Tibial nerve (tissue), 4 donors: ENCODE data around the gene SDSL. TPM values are rescaled to one million over a fixed set of nuclear protein-coding genes. Genes with fewer than 3 reads are reported as not detected.

Experiments used
- DNase-seq, 2 donors: peaks; one replicate each; pipeline ENCODE4 v3.0.0-alpha.2; 2019; ENCODE audit warnings: low spot score in 2 of 2
- H3K27ac ChIP-seq, 4 donors: fragments of 200-600 bp; sonication (generic) in 3 of 4; one replicate each; pipeline ENCODE4 v1.5.1; 2017 to 2019; ENCODE audit warnings: mild to moderate bottlenecking in 1 of 4
- H3K27me3 ChIP-seq, 2 donors: fragments of 200-600 bp; sonication (generic) in 1 of 2; one replicate each; pipeline versions ENCODE4 v1.5.1 to v1.6.0; 2017 to 2019
- H3K36me3 ChIP-seq, 3 donors: fragments of 200-600 bp; sonication (generic); one replicate each; pipeline ENCODE4 v1.5.1; 2018 to 2019
- H3K4me1 ChIP-seq, 4 donors: fragments of 200-600 bp; sonication (generic) in 3 of 4; one replicate each; pipeline ENCODE4 v1.5.1; 2017 to 2019
- H3K4me3 ChIP-seq, 4 donors: fragments of 200-600 bp; sonication (generic) in 3 of 4; one replicate each; pipeline ENCODE4 v1.5.1; 2017 to 2019; ENCODE audit warnings: mild to moderate bottlenecking in 1 of 4, moderate library complexity in 1 of 4
- H3K9me3 ChIP-seq, 4 donors: fragments of 200-600 bp; sonication (generic) in 3 of 4; one replicate each; pipeline ENCODE4 v1.5.1; 2017 to 2019
- EP300 ChIP-seq, 2 donors: sonication (generic); formaldehyde crosslinking; IDR thresholded peaks; one replicate each; pipeline ENCODE4 v1.6.1; 2017; ENCODE audit warnings: antibody characterized with exemption in 2 of 2, mild to moderate bottlenecking in 1 of 2
- POLR2A ChIP-seq, 2 donors: fragments of 450-650 bp; IDR thresholded peaks; one replicate each; pipeline ENCODE4 v1.6.1; 2017; ENCODE audit warnings: antibody characterized with exemption in 2 of 2, mild to moderate bottlenecking in 2 of 2, moderate library complexity in 2 of 2
- WGBS, 2 donors: methylation state at CpG; one replicate each; pipeline ENCODE4 v1.1.5; 2018; 5-methylcytosine and 5-hydroxymethylcytosine counted together
- total RNA-seq, 4 donors: library from RNA; depleted of rRNA; stranded (reverse); fragments of >200 nt; gene quantifications; one replicate each; pipeline ENCODE4 v1.1.0, GENCODE V29; 2016
- TF ChIP-seq, protein P1 (sequence below), 5 experiments: fragments of 200-600 bp in 3 of 5; fragments of 450-650 bp in 2 of 5; sonication (generic) in 3 of 5; IDR thresholded peaks; one replicate each; pipeline ENCODE4 v1.5.1; 2016 to 2019; ENCODE audit warnings: antibody characterized with exemption in 5 of 5, mild to moderate bottlenecking in 3 of 5, moderate library complexity in 2 of 5

Gene SDSL
- total RNA-seq, 4 donors from 2014 or later = 1.9 to 3.0 (median 2.3) TPM

DNA sequence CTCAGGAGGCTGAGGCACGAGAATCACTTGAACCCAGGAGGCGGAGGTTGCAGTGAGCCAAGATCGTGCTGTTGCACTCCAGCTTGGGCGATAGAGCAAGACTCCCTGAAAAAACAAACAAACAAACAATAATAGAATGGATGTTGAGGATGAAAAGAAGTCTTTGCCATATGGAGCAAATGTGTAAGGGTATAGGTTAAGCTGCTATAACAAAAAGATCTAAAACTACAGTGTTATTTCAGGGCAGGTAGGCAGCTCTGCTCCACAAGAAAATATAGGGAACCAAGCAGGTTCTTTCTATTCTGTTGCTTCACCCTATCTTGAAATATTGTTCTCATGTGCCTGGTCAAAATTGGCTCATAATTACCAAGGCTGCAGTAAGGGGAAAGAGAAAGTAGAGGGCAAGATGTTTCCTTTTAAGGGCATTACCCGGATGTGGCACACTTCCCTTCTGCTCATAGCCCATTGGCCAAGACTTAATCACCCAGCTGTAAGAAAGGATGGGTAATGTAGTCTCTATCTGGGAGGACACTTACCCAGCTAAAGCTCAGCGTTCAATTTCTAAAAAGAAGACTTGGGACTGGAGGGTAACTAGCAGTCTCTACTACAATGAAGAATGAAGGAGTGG, 23.5 kb downstream of the SDSL start:
- Histone ChIP-seq H3K36me3 (no peaks in the 10 kb centered on the region), H3K4me1 (no peaks in the 10 kb centered on the region), H3K4me3 (no peak overlapping the region), H3K9me3 (peaks cover 0 to 5% (median 0%) of the 10 kb centered on the region in 4 donors), H3K27me3 (peaks cover 0 to 23% of the 10 kb centered on the region in 2 donors), H3K27ac (no peak overlapping the region)
- no peak for DNase-seq
- 85% methylated on average over 6 of the region's 6 CpGs for WGBS, 2 donors
- TF ChIP-seq POLR2A (IDR thresholded peaks at IDR 0.05) (no peak), EP300 (IDR thresholded peaks at IDR 0.05) (no peak)
- TF ChIP-seq, protein P1, sequence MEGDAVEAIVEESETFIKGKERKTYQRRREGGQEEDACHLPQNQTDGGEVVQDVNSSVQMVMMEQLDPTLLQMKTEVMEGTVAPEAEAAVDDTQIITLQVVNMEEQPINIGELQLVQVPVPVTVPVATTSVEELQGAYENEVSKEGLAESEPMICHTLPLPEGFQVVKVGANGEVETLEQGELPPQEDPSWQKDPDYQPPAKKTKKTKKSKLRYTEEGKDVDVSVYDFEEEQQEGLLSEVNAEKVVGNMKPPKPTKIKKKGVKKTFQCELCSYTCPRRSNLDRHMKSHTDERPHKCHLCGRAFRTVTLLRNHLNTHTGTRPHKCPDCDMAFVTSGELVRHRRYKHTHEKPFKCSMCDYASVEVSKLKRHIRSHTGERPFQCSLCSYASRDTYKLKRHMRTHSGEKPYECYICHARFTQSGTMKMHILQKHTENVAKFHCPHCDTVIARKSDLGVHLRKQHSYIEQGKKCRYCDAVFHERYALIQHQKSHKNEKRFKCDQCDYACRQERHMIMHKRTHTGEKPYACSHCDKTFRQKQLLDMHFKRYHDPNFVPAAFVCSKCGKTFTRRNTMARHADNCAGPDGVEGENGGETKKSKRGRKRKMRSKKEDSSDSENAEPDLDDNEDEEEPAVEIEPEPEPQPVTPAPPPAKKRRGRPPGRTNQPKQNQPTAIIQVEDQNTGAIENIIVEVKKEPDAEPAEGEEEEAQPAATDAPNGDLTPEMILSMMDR (IDR thresholded peaks at IDR 0.05) = no peak

DNA sequence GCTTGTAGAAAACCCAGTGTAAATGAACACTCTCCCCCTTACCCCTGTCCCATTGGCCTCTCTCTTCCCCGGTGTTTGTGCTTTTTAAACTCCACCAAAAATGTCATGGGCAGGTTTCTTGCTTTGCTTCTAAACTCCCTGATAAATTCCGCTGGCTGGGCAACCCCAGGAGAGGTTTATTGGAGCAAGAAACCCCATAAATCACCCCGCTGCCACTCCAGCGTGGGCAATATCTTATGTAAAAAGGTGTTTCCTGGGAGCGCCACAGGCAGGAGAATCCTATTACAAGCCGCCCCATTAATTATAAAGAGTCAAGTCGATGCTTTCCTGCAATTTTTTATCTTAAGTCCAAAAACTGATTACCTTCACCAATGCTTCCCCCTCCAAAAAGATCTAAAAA, 26.7 kb downstream of the SDSL start:
- TF ChIP-seq, protein P1 (IDR thresholded peaks at IDR 0.05) = no peak
- TF ChIP-seq EP300 (IDR thresholded peaks at IDR 0.05) (no peak), POLR2A (IDR thresholded peaks at IDR 0.05) (no peak)
- no peaks in the 10 kb centered on the region for H3K36me3 ChIP-seq
- H3K27me3 ChIP-seq = peaks cover 0 to 16% of the 10 kb centered on the region in 2 donors
- H3K9me3 ChIP-seq = peaks cover 0 to 5% (median 0%) of the 10 kb centered on the region in 4 donors
- no peak overlapping the region for H3K27ac ChIP-seq
- DNase-seq = no peak
- H3K4me3 ChIP-seq = no peak overlapping the region
- H3K4me1 ChIP-seq = no peaks in the 10 kb centered on the region
- 39 to 43% methylated on average over 7 of the region's 7 CpGs for WGBS, 2 donors

DNA sequence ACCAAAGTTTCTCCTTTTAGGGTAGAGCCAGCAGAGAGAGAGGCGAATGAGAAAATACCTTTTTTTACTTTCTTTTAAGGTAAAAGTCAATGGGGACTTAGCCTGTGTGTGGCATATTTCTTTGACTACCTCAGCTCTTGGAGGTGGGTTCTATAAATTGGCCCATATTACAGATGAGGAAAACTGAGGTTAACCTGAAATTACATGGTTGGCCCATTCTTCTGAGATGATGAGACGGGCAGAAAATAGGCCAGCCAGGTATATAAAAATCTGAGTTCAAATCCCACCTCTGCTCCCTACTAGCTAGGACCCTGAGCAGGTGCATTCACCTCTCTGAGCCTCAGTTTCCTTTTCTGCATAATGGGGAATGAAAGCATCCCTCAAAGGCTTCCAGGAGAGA, 27.1 kb downstream of the SDSL start:
- Histone ChIP-seq H3K4me3 (no peak overlapping the region), H3K4me1 (no peaks in the 10 kb centered on the region), H3K27ac (no peak overlapping the region), H3K9me3 (peaks cover 0 to 5% (median 0%) of the 10 kb centered on the region in 4 donors), H3K36me3 (no peaks in the 10 kb centered on the region), H3K27me3 (peaks cover 0 to 16% of the 10 kb centered on the region in 2 donors)
- DNase-seq = no peak
- TF ChIP-seq POLR2A (IDR thresholded peaks at IDR 0.05) = no peak
- no peak for TF ChIP-seq EP300 (IDR thresholded peaks at IDR 0.05)
- TF ChIP-seq, protein P1 (IDR thresholded peaks at IDR 0.05) = no peak
- WGBS, 2 donors = 86 to 92% methylated on average over 2 of the region's 2 CpGs

DNA sequence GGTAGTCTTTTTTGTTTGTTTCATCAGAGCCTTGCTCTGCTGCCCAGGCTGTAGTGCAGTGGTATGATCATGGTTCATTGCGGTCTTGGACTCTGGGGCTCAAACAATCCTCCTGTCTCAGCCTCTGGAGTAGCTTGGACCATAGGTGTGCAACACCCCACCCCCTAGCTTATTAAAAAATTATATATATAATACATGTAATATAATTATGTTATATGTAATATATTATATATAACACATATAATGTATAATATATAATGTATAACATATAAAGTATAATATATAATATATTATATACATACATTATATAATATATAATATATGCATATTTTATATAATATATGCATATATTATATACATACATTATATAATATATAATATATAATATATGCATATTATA, 27.7 kb downstream of the SDSL start:
- DNase-seq = no peak
- 100% methylated on average over 1 of the region's 1 CpG for WGBS, 2 donors
- Histone ChIP-seq H3K27me3 (peaks cover 0 to 15% of the 10 kb centered on the region in 2 donors), H3K27ac (no peak overlapping the region), H3K36me3 (no peaks in the 10 kb centered on the region), H3K9me3 (peaks cover 0 to 5% (median 0%) of the 10 kb centered on the region in 4 donors), H3K4me1 (no peaks in the 10 kb centered on the region), H3K4me3 (no peak overlapping the region)
- TF ChIP-seq EP300 (IDR thresholded peaks at IDR 0.05) = no peak
- TF ChIP-seq, protein P1 (IDR thresholded peaks at IDR 0.05) = no peak
- TF ChIP-seq POLR2A (IDR thresholded peaks at IDR 0.05) = no peak

DNA sequence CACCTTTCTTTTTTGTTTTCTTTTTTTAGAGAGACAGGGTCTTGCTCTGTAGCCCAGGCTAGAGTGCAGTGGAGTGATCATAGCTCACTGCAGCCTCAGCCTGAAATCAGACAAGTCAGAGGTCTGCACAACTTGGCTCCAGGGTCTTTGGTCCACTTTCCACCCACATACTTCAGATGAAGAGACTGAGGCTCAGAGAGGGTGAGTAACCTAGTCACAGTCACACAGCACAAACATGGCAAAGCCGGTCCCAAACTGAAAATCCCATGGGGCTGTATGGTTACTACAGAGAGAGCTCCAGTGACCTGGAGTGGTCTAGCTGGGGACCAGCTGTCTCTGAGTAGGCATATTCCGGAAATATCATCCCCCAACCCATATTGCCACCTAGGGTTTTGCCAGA, 30.3 kb downstream of the SDSL start:
- no peak for DNase-seq
- H3K27me3 ChIP-seq = peaks cover 0 to 8% of the 10 kb centered on the region in 2 donors
- 89 to 97% methylated on average over 2 of the region's 2 CpGs for WGBS, 2 donors

More for the DNA sequence above, 30.3 kb downstream of the SDSL start:
- no peaks in the 10 kb centered on the region for H3K36me3 ChIP-seq
- no peak overlapping the region for H3K27ac ChIP-seq
- TF ChIP-seq, protein P1 (IDR thresholded peaks at IDR 0.05) = no peak
- TF ChIP-seq POLR2A (IDR thresholded peaks at IDR 0.05) (no peak), EP300 (IDR thresholded peaks at IDR 0.05) (no peak)
- H3K9me3 ChIP-seq = no peaks in the 10 kb centered on the region
- H3K4me1 ChIP-seq = no peaks in the 10 kb centered on the region
- no peak overlapping the region for H3K4me3 ChIP-seq
